Stomach (tissue), 9 donors: ENCODE measurements around the gene INPP5J. TPM values are rescaled to one million over a fixed set of nuclear protein-coding genes. Genes with fewer than 3 reads are reported as not detected.
"Not testable (repeated sequence)": the region's sequence is repeated elsewhere in the genome, so short reads cannot be mapped to it uniquely, and the experiment has no call there.

Source experiments
- DNase-seq, 2 donors: peaks; one replicate each; pipeline versions ENCODE4 v3.0.0 to v3.0.0-alpha.2; 2013 to 2019
- H3K27ac ChIP-seq, 5 donors: fragments of 200-600 bp in 4 of 5; sonication (generic) in 4 of 5; one replicate each; pipeline ENCODE4 v1.5.1; 2013 to 2019; ENCODE audit warnings: mild to moderate bottlenecking in 1 of 5, moderate library complexity in 1 of 5
- H3K27me3 ChIP-seq, 3 donors: fragments of 200-600 bp; sonication (generic); one replicate each; pipeline ENCODE4 v1.5.1; 2017 to 2019; ENCODE audit warnings: mixed run types in 1 of 3
- H3K36me3 ChIP-seq, 4 donors: fragments of 200-600 bp; sonication (generic); 1 replicate in 3 of 4; 2 replicates in 1 of 4; pipeline ENCODE4 v1.5.1; 2016 to 2019
- H3K4me1 ChIP-seq, 4 donors: fragments of 200-600 bp; sonication (generic); one replicate each; pipeline ENCODE4 v1.5.1; 2016 to 2019
- H3K4me3 ChIP-seq, 4 donors: fragments of 200-600 bp; sonication (generic) in 3 of 4; one replicate each; pipeline ENCODE4 v1.5.1; 2016 to 2019; ENCODE audit warnings: mild to moderate bottlenecking in 1 of 4
- H3K9me3 ChIP-seq, 4 donors: fragments of 200-600 bp; sonication (generic); one replicate each; pipeline ENCODE4 v1.5.1; 2016 to 2019
- EP300 ChIP-seq: sonication (generic); formaldehyde crosslinking; IDR thresholded peaks from one replicate; pipeline ENCODE4 v1.6.1; 2017; ENCODE audit warnings: antibody characterized with exemption
- POLR2A ChIP-seq, 4 donors: fragments of 450-650 bp; IDR thresholded peaks; one replicate each; pipeline ENCODE4 v1.6.1; 2016; ENCODE audit warnings: antibody characterized with exemption in 4 of 4, control low read depth in 2 of 4, mild to moderate bottlenecking in 1 of 4, moderate library complexity in 1 of 4
- POLR2AphosphoS5 ChIP-seq, 3 donors: sonication (generic); formaldehyde crosslinking; IDR thresholded peaks; one replicate each; pipeline ENCODE4 v1.6.1; 2016; ENCODE audit warnings: antibody characterized with exemption in 3 of 3
- WGBS, 5 donors: extraction: QIAGEN DNeasy Blood & Tissue Kit in 3 of 5; methylation state at CpG; one replicate each; pipeline versions ENCODE4 v1.1.5 to v1.1.7; 2013 to 2018; 5-methylcytosine and 5-hydroxymethylcytosine counted together
- intact Hi-C: fragments of 100-400 bp; cut with DNase I; formaldehyde crosslinking; loops from one replicate; pipeline ENCODE4 v1.15.1; 2023; ENCODE audit warnings: low total_unique reads
- polyA plus RNA-seq, 3 donors: library from polyadenylated mRNA; stranded (reverse); fragments of 200-250 nt; gene quantifications; one replicate each; pipeline ENCODE4 v1.2.3, GENCODE V29; 2013
- total RNA-seq, 5 donors: library from RNA; depleted of rRNA; stranded (reverse); fragments of >200 nt; gene quantifications; one replicate each; pipeline versions ENCODE4 v1.1.0 to v1.2.3, GENCODE V29; 2014 to 2016
- TF ChIP-seq, protein P1 (sequence below), 7 experiments: fragments of 450-650 bp in 4 of 7; fragments of 200-600 bp in 3 of 7; sonication (generic) in 3 of 7; IDR thresholded peaks; one replicate each; pipeline ENCODE4 v1.5.1; 2016 to 2019; ENCODE audit warnings: antibody characterized with exemption in 7 of 7, control low read depth in 2 of 7, mild to moderate bottlenecking in 1 of 7
- donor health status: healthy with polysubstance abuse.
- donor health status: Bipolar disorder and iron deficiency.
- donor health status: healthy.

INPP5J gene
- total and polyA plus RNA-seq, 8 donors: 1.8 to 34.4 (median 9.3) TPM

DNA sequence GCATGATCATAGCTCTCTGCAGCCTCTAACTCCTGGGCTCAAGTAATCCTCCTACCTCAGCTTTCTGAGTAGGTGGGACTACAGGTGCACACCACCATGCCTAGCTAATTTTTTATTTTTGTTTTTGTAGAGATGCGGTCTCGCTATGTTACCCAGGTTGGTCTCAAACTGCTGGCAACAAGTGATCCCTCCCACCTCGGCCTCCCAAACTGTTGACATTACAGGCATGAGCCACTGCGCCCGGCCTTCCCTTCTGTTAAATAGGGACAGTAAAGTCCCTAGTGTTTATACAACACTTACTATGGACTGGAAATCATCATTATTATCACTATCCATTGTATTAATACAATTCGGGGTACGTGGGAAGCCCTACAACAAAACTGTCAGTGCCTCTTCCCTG lies 28.0 kb upstream of the INPP5J start:
- intact Hi-C loops: no loop called here
- Histone ChIP-seq H3K27ac (peak overlapping the region in 3 of 5 donors; percentile 48 to 98 (median 96)), H3K27me3 (no peaks in the 10 kb centered on the region), H3K9me3 (no peaks in the 10 kb centered on the region), H3K4me1 (peaks cover 29 to 92% (median 59%) of the 10 kb centered on the region in 4 donors), H3K4me3 (peak overlapping the region in 2 of 4 donors; percentile 42 to 45), H3K36me3 (peaks cover 93 to 100% (median 100%) of the 10 kb centered on the region in 4 donors)
- no peak for TF ChIP-seq EP300
- no peak for TF ChIP-seq POLR2AphosphoS5 (IDR thresholded peaks at IDR 0.05)
- TF ChIP-seq POLR2A (IDR thresholded peaks at IDR 0.05): no peak
- TF ChIP-seq, protein P1, sequence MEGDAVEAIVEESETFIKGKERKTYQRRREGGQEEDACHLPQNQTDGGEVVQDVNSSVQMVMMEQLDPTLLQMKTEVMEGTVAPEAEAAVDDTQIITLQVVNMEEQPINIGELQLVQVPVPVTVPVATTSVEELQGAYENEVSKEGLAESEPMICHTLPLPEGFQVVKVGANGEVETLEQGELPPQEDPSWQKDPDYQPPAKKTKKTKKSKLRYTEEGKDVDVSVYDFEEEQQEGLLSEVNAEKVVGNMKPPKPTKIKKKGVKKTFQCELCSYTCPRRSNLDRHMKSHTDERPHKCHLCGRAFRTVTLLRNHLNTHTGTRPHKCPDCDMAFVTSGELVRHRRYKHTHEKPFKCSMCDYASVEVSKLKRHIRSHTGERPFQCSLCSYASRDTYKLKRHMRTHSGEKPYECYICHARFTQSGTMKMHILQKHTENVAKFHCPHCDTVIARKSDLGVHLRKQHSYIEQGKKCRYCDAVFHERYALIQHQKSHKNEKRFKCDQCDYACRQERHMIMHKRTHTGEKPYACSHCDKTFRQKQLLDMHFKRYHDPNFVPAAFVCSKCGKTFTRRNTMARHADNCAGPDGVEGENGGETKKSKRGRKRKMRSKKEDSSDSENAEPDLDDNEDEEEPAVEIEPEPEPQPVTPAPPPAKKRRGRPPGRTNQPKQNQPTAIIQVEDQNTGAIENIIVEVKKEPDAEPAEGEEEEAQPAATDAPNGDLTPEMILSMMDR (IDR thresholded peaks at IDR 0.05): no peak
- WGBS, 5 donors: 75 to 90% (median 87%) methylated on average over 7 of the region's 7 CpGs
- no peak for DNase-seq

DNA sequence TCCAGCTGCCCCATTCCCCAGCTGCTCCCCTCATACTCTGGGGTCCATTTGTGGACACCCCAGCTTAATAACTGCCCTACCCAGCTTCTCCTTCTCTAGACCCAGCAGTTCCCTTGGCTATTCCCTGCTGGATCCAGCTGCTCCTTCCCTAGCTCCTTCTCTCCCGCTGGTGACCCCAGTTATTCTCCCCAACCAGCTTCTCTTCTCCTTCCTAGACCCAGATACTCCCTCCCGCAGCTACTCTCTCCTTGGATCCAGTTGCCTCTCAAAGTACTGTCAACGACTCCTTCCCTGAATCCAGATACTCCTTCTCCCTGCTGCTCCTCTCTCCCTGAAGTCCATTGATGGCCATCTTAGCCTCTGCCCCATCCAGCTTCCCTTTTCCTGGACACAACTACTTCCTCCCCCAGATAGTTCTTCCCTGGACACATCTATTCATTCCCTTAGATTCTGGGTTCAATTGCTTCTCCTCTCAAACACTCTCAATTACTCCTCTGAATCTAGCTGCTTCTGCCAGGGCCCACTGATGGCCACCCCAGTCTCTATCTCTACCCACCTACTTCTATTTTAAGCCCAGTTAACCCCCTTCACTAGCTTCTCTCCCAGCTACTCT lies 27.0 kb upstream of the INPP5J start:
- peaks cover 27 to 94% (median 63%) of the 10 kb centered on the region in 4 donors for H3K4me1 ChIP-seq
- intact Hi-C loops: no loop called here
- WGBS, 5 donors: 72 to 91% (median 85%) methylated on average over 3 of the region's 3 CpGs
- H3K4me3 ChIP-seq: no peak overlapping the region
- no peak for TF ChIP-seq POLR2A (IDR thresholded peaks at IDR 0.05)
- H3K27me3 ChIP-seq: no peaks in the 10 kb centered on the region
- no peaks in the 10 kb centered on the region for H3K9me3 ChIP-seq
- no peak for DNase-seq
- peaks cover 93 to 100% (median 100%) of the 10 kb centered on the region in 4 donors for H3K36me3 ChIP-seq
- H3K27ac ChIP-seq: peak overlapping the region in 4 of 5 donors; percentile 21 to 98 (median 96)

DNA sequence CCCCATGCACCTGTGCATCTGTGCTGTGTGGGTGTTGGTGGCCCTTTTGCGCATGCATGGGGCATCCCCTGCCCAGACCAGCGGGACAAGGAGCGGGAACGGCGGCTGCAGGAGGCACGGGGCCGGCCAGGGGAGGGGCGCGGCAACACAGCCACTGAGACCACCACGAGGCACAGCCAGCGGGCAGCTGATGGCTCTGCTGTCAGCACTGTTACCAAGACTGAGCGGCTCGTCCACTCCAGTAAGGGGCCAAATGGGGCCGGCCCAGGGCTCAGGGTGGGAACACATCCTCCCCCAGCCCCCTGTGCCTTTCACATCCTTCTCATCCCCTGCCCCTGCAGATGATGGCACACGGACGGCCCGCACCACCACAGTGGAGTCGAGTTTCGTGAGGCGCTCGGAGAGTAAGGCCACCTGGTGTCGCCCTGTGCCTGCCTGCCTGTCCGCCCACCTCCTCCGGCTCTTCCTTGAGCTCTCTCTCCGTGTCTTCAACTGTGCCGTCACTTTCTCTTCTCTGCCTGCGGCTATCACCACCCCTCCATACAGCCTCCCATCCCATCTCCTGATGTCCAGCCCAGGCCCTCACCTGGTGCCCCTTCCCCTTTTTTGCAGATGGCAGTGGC lies 26.0 kb upstream of the INPP5J start:
- H3K27me3 ChIP-seq: no peaks in the 10 kb centered on the region
- peaks cover 89 to 100% (median 98%) of the 10 kb centered on the region in 4 donors for H3K36me3 ChIP-seq
- H3K9me3 ChIP-seq: no peaks in the 10 kb centered on the region
- TF ChIP-seq, protein P1 (IDR thresholded peaks at IDR 0.05): no peak
- 75 to 94% (median 89%) methylated on average over 25 to 27 of the region's 27 CpGs for WGBS, 5 donors
- intact Hi-C loops: no loop called here
- DNase-seq: no peak
- H3K4me1 ChIP-seq: peaks cover 27 to 97% (median 65%) of the 10 kb centered on the region in 4 donors
- no peak overlapping the region for H3K4me3 ChIP-seq
- peak overlapping the region in 4 of 5 donors; percentile 20 to 98 (median 96) for H3K27ac ChIP-seq

DNA sequence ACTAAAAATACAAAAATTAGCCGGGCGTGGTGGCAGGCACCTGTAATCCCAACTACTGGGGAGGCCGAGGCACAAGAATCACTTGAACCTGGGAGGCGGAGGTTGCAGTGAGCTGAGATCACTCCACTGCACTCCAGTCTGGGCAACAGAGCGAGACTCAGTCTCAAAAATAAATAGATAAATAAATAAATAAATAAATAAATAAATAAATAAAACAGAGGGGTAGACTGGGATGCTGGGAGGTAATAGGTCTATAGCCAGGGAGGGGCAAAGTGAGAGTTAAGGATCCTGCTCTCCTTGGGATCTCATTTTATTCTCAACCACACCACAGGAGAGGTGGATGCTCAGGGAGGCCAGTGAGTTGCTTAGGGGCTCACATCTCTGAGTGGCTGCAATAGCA lies 25.2 kb upstream of the INPP5J start:
- intact Hi-C loops, H3K9me3 ChIP-seq, H3K4me3 ChIP-seq, H3K27me3 ChIP-seq, DNase-seq: not testable (repeated sequence)
- Histone ChIP-seq H3K27ac (peak overlapping the region in 4 of 5 donors; percentile 92 to 98 (median 96)), H3K36me3 (peaks cover 82 to 99% (median 95%) of the 10 kb centered on the region in 4 donors), H3K4me1 (peaks cover 24 to 94% (median 64%) of the 10 kb centered on the region in 4 donors)
- WGBS, 5 donors: 89 to 97% (median 95%) methylated on average over 5 of the region's 5 CpGs

DNA sequence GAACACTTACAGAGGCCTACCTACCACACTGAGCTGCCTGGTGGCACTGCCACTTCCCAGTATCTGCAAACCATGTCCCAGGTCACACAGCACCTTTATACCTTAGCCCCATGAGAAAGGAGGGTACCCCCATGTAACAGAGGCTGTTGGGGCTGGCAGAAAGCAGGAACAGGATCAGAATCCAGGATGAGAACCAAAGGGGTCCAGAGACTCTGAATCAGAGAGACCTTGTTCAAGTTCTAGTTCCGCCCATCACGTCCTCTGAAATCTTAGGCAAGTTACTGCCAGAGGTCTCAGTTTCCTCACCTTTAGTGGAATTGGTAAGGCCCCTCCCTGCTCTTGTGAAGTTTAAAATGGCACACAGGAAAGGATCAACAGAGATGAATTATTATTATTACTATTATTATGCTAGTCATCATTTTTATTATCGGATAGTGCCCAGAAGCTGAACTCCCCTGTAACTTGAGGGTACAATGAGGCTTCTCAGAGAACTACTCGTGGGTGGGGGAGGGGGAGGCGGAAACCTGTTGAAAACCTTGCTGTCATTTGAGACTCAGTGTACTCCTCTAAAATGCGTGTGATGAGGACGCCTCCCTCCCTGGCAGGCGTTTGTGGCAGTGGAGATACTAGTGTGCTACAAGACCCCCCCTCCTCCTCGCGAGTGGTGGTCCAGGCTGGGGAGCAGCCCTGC lies 24.7 kb upstream of the INPP5J start:
- Histone ChIP-seq H3K36me3 (peaks cover 76 to 95% (median 90%) of the 10 kb centered on the region in 4 donors), H3K9me3 (no peaks in the 10 kb centered on the region), H3K4me1 (peaks cover 25 to 94% (median 64%) of the 10 kb centered on the region in 4 donors), H3K27me3 (no peaks in the 10 kb centered on the region), H3K27ac (peak overlapping the region in 4 of 5 donors; percentile 92 to 98 (median 96)), H3K4me3 (no peak overlapping the region)
- TF ChIP-seq EP300 (no peak), POLR2AphosphoS5 (IDR thresholded peaks at IDR 0.05) (no peak), POLR2A (IDR thresholded peaks at IDR 0.05) (no peak)
- TF ChIP-seq, protein P1 (IDR thresholded peaks at IDR 0.05): no peak
- 76 to 89% (median 83%) methylated on average over 10 of the region's 10 CpGs for WGBS, 5 donors
- no peak for DNase-seq
- intact Hi-C loops: no loop called here
